NOMO-1 treated with dmso at 0.1 percent for 144 hours (cell line): ENCODE measurements around the gene ZNF92.
"Not testable (repeated sequence)": the region's sequence is repeated elsewhere in the genome, so short reads cannot be mapped to it uniquely, and the experiment has no call there.

Experiments used
- DNase-seq: peaks from one replicate; lab custom pipeline; 2025; ENCODE audit not compliant: unreplicated experiment; lab: John Stamatoyannopoulos, UW

The ZNF92 gene

DNA sequence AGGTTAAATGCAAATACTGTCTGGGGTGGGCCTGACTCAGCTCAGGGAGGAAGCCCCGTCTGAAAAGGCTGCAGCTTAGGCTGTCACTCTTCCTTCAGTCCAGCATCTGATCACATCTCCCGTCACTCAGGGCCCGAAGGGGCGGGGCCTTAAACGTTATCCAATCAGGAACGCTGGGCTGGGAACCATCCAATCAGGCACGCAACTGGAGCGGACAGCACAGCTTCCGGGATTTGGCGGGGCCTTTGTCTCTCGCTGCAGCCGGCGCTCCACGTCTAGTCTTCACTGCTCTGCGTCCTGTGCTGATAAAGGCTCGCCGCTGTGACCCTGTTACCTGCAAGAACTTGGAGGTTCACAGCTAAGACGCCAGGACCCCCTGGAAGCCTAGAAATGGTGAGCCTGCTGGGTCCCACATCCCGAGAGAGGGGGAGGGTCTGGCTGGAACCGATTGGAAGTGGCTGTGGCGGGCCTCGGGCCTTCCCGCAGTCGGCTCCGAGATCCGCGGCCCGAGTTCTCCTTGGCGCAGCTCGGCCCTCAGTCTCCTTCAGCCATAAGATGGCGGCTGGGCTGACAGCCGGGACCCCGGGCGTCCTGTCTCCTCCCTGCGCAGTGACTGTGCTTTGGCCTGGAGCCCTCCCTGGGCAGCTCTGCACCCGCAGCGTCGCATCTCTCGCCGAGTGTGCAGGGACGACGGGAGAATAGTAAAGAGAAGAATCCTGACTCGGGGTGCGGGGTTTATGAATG lies at the start of gene ZNF92:
Gene ZNF92, plus strand, starts transcription at position 248 of the 744 bp plus-strand sequence. Its CDS starts 143 bp downstream, at position 391.
- DNase-seq = peak; percentile 95

DNA sequence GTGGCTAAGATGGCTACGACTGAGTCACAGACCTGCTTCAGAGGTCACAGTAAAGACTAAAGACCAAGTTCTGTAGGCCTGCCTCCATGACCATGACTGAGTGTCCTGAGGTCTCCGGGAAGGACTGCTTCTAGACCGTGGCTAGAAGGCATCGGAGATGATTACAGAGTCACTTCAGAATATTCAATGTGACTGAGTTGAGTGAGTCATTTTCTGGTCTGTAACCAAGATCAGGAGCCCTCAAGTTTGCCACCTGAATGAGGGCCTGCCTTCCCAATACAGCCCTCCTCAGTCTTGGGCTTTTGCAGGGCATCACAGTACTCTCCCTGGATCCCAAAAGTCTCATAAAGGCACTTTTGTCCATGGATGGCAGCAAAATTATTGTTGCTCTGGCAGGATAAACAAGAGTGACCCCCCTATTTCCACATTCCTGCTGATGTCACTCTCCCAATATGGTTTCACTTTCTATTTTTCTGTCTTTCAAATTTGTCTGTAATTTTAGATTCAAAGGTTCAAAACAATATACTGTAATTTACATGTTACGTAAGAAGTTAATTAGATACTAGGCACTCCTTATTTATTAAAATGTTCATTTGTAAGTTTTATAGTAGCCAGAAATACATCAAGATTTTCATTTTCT lies 47.7 kb upstream of the ZNF92 start:
- no peak for DNase-seq

DNA sequence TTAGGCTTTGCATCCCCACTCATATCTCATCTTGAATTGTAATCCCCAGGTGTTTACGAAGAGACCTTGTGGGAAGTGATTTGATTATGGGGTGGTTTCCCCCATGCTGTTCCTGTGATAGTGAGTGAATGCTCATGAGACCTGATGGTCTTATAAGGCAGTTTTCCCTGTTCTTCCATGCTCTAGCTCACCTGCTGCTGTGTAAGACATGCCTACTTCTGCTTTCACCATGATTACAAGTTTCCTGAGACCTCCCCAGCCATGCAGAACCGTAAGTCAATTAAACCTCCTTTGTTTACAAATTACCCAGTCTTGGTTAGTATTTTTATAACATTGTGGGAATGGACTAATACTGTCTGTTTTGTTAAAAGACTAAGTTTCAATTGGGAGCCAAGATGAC lies 35.3 kb upstream of the ZNF92 start:
- DNase-seq = no peak

DNA sequence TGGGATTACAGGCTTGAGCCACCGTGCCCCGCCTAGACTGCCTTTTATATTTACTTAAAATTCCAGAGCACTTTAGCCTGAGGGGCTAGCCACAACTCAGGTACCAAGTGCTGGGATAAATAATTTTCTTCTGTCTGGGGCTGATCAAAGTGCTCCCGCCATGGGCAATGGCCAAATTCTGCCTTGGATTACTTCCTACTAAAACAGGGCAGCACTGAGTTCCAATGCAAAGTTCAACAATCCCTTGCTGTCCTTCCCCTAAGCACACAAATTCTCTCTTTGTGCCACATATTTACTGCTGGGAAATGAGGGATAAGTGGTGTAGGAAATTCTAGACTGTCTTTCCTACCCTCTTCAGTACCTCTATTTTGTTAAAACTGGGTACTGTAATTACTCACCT lies 34.4 kb upstream of the ZNF92 start:
- no peak for DNase-seq

DNA sequence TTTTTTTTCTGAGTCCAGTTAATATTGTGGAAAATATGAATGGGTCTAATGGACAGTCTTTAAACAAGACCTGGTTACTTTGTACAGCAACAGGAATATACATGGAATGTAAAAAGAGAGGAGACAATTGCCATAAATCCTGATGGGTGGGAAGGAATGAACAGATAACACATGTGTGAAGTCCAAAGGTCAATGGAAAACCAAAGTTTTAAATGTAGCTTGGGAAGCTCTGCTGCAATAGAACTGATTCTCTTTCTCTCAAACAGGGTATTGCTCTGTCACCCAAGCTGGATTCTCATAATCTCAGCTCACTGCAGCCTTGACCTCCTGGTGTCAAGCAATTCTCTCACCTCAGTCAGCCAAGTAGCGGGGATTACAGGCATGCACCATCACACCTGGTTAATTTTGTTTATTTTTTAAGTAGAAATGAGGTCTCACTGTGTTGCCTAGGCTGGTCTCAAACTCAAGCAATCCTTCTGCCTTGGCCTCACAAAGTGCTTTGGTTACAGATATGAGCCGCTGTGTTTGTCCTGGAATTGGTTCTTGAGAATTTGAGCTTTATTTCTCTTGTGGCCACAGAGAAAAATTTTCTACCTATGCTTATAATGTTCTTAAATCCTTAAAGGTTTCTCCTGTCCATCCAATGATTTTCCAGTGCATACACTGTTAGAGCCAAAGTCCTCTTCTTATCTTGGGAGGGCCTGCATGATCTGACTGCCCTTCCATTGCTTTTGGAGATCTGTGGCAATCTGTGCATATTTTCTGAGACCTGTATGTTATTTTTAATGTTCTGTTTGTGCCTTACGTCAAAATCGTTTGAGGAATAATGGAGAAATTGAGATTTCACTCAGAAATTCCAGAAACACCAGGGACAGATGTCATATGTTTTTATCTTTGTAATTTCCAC lies 30.7 kb upstream of the ZNF92 start:
- DNase-seq = no peak

DNA sequence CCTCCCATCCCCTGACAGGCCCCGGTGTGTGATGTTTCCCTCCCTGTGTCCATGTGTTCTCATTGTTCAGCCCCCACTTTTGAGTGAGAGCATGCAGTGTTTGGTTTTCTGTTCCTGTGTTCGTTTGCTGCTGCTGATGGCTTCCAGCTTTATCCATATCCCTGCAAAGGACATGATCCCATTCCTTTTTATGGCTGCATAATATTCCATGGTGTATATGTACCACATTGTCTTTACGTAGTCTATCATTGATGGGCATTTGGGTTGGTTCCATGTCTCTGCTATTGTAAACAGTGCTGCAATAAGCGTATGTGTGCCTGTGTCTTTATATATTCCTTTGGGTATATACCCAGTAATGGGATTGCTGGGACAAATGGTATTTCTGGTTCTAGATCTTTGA lies 29.1 kb upstream of the ZNF92 start:
- DNase-seq = not testable (repeated sequence)

DNA sequence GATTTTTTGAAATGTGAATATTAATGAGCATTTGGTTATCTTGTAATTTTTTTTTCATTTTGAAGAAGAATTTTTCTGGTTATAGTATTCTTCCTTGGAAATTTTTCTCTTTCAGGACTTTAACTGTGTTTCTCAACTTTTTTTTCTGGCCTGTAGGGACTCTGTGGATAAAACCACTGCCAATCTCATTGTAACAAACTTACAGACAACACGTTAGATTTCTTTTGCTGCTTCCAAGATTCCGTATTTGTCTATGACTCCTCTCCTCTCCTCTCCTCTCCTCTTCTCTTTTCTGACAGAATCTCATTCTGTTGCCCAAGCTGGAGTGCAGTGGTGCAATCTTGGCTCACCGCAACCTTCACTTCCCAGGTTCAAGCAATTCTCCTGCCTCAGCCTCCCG lies 19.4 kb upstream of the ZNF92 start:
- no peak for DNase-seq

DNA sequence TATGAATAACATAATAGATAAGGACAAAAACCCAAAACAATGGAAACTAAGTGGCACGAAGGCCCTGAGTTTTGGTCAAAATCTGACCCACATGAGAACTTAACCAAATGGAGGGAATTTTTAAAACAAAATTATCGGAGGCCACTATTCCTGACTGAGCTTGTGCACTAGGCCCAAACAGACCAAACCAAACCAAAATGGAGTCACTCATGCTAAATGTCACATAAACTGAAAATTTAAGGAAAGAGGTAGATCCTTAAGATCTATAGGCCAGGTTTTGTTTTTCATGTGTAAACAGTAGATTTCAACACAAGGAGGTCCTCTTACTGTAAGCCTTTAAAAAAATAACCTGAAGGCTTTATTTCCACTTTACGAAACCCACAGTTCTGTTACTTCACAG lies 3.8 kb upstream of the ZNF92 start:
- no peak for DNase-seq

DNA sequence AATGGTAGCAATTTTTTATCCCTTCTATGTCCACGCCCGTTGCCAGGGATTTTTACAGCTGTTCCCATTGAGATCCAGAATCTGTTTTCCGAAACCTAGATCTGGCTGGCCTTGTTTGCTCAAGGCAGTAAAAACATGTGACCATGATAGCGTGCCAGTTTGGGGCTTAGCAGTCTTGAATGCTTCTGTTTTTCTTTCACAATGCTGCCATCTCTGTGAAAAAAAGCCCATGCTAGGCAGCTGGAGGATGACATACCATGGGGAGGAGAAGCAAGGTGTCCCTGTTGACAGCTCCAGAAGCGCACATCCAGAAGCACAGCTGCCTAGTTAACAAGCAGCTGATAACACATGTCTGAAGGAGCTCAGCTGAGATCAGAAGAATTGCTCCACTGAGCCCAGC lies 2.2 kb upstream of the ZNF92 start:
- no peak for DNase-seq

DNA sequence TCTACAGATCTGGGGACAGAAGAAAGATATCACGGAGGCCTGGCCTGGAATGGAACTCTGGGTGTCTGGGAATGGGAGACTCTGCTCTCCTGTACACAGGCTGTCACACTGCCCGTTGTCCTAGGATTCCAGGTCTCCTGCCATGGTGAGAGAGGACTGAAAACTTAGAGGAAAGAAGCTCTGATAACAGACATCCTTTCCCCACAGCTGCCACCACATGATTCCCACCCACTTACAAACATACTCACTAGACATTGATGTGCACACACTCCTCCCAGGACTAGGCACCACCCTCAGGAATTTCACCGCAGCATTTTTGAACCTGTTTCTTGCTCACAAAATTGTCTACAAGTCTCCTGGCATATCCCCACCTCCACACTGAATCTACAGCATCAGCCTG lies 5.7 kb downstream of the ZNF92 start:
- DNase-seq = no peak

DNA sequence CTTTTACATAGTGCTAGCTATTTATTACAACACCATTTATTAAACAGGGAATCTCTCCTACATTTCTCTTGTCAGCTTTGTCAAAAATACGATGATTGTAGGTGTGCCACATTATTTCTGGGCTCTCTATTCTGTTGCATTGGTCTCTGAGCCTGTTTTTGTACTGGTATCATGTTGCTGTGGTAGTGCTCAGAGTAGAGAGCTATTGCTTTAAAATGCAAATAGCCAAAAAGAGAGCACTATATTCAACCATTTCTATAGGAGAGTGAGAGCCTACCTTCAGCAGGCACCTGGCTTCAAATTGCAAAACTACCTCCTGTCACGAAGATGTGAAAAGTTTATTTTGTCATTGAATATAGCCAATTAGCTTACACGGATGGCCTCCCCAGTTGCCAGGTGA lies 8.1 kb downstream of the ZNF92 start:
- no peak for DNase-seq

DNA sequence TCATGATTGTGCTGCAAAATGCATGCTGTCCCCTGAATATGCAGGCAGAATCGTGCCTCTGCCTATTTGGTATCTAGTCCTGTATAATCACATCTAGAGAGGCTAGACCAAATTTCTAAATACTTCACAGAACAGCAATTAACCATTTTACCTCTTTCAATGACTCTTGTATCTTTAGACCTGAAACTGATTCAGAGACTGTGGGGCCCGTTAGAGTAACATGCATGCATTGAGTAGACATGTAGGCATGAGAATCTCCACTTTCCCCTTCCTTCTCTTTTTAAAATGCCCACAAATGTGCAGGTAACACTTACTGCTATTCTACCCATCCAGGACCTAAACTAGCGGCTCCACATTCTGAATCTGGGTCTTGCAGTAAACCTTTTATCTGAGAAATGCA lies 8.8 kb downstream of the ZNF92 start:
- DNase-seq = no peak

DNA sequence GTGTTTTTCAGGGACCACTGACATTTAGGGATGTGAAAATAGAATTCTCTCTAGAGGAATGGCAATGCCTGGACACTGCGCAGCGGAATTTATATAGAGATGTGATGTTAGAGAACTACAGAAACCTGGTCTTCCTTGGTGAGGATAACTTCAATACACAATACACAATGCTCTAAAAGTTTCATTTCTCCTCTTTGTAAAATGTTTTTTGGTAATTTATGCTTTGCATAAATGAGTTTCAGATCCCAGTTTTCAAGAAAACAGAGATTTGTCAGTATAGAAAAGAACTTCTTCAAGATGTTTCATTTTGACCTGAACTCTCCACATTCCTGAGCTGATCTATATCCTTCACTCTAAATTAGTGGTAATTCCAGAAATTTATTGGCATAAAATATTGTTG lies 14.2 kb downstream of the ZNF92 start:
- no peak for DNase-seq

DNA sequence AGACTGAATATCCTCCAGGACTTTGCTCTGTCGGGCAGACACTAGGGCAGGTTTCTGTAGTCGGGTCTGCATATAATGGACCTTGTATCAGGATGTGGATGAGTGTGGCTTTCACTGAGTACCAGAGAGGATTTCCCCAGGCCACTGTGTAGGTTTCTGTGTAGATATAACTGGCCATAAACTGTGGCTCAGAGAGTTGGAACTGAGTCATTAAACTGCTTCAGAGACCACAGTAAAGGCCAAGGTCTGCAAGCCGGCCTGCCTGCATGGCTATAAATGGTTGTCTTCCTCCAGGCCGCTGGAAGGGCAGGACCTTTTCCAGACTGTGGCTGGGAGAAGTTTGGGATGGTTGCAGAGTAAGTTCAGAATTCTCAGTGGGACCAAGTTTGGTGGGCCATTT lies 16.9 kb downstream of the ZNF92 start:
- DNase-seq = no peak

DNA sequence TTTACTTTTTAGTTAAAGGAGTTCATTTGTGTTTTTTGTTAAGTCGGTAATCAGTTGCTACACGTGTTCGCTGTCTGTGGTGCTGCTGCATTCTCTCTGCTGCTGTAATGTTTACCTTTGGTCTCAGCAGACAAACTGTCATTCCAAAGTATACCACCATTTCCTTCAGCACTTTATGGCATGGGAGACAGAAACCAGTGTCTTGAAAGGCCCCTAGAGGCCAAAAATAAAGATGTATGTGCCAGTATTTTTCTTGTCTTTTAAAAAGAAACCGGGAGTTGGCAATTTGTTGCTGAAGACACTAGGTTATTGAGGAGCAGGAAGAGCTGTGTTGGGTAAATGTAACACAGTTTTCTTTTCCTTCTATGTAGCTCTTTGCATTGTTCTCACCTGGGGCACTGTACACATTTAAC lies 24.1 kb downstream of the ZNF92 start:
- DNase-seq = no peak

DNA sequence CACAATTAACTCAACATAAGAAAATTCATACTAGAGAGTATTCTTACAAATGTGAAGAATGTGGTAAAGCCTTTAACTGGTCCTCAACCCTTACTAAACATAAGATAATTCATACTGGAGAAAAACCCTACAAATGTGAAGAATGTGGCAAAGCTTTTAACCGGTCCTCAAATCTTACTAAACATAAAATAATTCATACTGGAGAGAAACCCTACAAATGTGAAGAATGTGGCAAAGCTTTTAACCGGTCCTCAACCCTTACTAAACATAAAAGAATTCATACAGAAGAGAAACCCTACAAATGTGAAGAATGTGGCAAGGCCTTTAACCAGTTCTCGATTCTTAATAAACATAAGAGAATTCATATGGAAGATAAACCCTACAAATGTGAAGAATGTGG lies 25.0 kb downstream of the ZNF92 start:
- not testable (repeated sequence) for DNase-seq

DNA sequence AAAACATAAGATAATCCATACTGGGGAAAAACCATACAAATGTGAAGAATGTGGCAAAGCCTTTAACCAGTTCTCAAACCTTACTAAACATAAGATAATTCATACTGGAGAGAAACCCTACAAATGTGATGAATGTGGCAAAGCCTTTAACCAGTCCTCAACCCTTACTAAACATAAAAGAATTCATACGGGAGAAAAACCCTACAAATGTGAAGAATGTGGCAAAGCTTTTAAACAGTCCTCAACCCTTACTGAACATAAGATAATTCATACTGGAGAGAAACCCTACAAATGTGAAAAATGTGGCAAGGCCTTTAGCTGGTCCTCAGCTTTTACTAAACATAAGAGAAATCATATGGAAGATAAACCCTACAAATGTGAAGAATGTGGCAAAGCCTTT lies 25.4 kb downstream of the ZNF92 start:
- DNase-seq = not testable (repeated sequence)

DNA sequence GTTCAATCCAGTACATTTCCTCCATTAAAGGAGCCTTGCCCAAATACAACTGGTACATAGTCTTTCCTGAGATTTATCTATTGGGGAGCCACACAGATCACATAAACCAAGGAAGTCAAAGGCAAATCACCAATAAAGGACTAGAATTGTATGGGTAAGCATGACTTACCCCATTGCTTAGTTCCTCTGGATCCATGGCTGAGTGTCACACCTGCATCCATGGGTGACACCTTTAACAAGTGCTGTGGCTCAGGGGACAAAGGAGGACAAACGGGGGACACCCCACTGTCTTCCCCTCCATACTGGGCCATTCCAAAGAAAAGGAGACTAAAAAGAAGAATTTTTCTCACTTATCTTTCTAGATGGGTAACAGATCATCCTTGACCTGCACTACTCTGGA lies 30.4 kb downstream of the ZNF92 start:
- DNase-seq = no peak

DNA sequence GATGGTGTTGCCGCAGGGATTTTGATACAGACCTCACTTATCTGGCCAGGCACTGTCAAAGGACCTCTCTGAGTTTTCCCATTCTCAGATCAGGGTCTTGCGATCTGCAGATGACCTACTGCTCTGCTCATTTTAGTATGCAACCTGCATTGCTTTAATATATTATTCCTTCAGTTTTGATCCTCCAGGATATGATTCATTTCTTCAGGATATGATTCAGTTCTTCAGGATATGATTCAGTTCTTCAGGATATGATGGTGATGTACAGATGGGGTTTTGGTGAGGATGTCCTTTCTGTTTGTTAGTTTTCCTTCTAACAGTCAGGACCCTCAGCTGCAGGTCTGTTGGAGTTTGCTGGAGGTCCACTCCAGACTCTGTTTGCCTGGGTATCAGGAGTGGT lies 33.1 kb downstream of the ZNF92 start:
- DNase-seq = not testable (repeated sequence)

DNA sequence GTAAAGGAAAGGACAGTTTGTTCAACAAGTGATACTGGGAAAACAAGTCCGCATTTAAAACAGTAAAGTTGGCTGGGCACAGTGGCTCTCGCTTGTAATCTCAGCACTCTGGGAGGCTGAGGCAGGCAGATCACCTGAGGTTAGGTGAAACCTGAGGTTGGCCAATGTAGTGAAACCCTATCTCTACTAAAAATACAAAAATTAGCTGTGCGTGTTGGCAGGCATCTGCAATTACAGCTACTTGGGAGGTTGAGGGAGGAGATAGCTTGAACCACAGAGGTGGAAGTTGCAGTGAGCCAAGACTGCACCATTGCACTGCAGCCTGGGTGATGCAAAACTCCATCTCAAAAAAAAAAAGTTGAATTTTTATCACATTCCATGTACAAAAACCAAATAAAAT lies 35.7 kb downstream of the ZNF92 start:
- DNase-seq = no peak

DNA sequence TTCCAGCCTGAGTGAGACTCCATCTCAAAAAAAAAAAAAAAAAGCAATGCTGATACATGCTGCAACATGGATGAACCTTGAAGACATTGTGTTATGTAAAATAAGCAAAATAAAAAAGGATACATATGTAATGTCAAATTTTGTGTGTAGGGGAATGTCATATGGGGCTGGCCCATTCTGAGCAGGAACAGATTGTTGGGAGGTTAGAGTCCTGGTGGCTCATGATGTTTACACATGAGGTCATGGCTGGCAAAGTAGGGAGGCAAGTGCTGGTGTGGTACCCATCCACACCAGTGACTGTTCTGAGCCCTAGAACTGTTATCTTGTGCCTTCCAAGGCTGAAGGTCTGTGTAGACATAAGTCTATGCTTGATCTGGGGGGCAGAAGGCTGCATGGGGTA lies 37.6 kb downstream of the ZNF92 start:
- no peak for DNase-seq

DNA sequence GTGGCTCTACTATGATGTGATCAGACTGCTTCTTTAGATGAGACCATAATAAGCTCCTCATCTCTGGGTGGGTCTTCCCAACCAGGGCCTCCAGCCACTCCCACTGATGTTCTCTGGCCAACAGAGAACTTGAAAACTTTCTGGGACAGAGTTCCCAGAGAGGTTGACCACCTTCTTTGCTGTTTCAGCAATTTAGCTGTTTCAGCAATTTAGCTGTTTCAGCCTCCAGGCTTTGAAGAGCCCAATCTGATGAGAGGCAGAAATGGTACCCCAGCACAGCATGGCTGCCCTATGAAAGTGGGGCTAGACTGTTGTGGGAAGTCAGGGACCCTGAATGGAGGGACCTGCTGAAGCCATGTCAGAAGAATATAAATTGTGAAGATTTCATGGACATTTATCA lies 49.0 kb downstream of the ZNF92 start:
- DNase-seq = no peak
